ENCODE data around the gene DLX4.

DNA sequence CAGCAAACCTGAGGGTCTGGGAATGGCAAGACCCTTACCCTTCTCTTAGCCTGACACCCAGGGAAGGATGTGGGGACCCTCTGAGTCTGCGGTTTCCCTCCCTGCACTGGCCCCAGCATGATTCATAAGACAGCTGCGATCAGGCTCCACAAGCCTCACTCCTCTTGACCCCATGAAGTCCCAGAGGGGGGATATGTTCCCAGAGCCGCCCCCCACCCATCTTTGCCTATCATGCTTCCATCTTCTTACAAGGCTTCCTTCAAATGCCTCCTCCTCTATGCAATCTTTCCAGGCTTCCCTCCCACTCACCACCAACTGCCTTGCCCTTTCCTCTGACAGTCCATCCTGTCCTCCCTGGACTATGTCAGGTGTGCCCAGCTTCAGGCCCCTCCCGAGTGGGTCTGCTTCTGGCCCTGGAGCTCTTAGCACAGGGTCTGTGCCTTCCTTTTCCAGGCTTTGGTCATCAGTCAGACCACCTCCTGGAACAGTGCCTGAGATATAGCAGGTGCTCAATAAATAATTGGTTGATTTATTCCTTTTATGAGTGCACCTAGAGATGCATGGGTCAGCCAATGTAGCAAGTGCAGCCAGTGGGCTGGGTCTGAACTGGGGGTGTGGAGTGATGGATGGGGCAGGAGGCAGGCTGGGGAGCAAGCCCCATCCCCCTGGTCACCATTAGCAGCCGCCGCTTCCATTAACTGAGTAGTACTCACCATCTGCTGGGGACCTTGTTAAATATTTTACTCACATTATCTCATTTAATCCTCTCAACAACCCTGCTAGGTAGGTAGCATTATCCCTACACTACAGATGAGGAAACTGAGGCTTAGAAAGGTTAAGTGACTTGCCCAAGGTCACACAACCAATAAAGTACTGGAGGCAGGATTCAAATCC is 17.7 kb downstream of the DLX4 start:
- TF ChIP-seq, protein P1, sequence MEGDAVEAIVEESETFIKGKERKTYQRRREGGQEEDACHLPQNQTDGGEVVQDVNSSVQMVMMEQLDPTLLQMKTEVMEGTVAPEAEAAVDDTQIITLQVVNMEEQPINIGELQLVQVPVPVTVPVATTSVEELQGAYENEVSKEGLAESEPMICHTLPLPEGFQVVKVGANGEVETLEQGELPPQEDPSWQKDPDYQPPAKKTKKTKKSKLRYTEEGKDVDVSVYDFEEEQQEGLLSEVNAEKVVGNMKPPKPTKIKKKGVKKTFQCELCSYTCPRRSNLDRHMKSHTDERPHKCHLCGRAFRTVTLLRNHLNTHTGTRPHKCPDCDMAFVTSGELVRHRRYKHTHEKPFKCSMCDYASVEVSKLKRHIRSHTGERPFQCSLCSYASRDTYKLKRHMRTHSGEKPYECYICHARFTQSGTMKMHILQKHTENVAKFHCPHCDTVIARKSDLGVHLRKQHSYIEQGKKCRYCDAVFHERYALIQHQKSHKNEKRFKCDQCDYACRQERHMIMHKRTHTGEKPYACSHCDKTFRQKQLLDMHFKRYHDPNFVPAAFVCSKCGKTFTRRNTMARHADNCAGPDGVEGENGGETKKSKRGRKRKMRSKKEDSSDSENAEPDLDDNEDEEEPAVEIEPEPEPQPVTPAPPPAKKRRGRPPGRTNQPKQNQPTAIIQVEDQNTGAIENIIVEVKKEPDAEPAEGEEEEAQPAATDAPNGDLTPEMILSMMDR (IDR thresholded peaks at IDR 0.05) = no peak
- TF ChIP-seq ZFX (IDR thresholded peaks at IDR 0.05; ENCODE audit: borderline replicate concordance) = no peak
